A549 (cell line): ENCODE measurements around the gene HCFC1R1. TPM values are rescaled to one million over a fixed set of nuclear protein-coding genes. Genes with fewer than 3 reads are reported as not detected.
A peak's percentile ranks its signal among the peaks of the same experiment; 100 is the strongest.

Source experiments
- ATAC-seq, 2 experiments: fragments of 200-7000 bp in 1 of 2; fragments of >200 bp in 1 of 2; cut with Nextera tagmentation in 1 of 2; cut with Tn5 transposase in 1 of 2; 3 replicates each; pipeline versions ENCODE4 v1.8.0 to v1.9.1; 2018 to 2020; ENCODE audit warnings: mild to moderate bottlenecking in 1 of 2, moderate library complexity in 1 of 2
- CTCF ChIA-PET: fragments of 300-600 bp; sonication (Branson Sonifier 250); formaldehyde crosslinking; extraction: SDS; loops from one replicate; lab custom pipeline; 2021; ENCODE audit warnings: antibody characterized with exemption, inconsistent platforms; lab: Yijun Ruan, JAX
- POLR2A ChIA-PET: fragments of 350-600 bp; formaldehyde crosslinking; extraction: SDS; loops from one replicate; lab custom pipeline; 2021; ENCODE audit warnings: antibody characterized with exemption, inconsistent platforms; lab: Yijun Ruan, JAX
- DNase-seq, 2 experiments: peaks; one replicate each; pipeline versions ENCODE4 v3.0.0 to v3.0.0-alpha.2; 2011 to 2016; ENCODE audit warnings: low read depth in 1 of 2, low spot score in 1 of 2
- FAIRE-seq: peaks from 2 replicates; lab custom pipeline; 2011; peaks lifted over from hg19 to GRCh38; lab: Jason Lieb, UNC
- H3K27ac ChIP-seq, 2 experiments: fragments of >200 bp; sonication (Bioruptor Twin); formaldehyde crosslinking; 3 replicates each; pipeline ENCODE4 v1.5.1; 2016 to 2017
- H3K4me1 ChIP-seq: fragments of >200 bp; sonication (Bioruptor Twin); formaldehyde crosslinking; 3 replicates; pipeline ENCODE4 v1.6.1; 2016
- H3K4me2 ChIP-seq: fragments of >200 bp; sonication (Bioruptor Twin); formaldehyde crosslinking; 3 replicates; pipeline ENCODE4 v1.6.1; 2016
- H3K4me3 ChIP-seq: fragments of >200 bp; sonication (Bioruptor Twin); formaldehyde crosslinking; 3 replicates; pipeline ENCODE4 v1.5.1; 2016
- H3K9me3 ChIP-seq: fragments of >200 bp; sonication (Bioruptor Twin); formaldehyde crosslinking; 3 replicates; pipeline ENCODE4 v1.6.1; 2016
- CBX2 ChIP-seq: fragments of 200-600 bp; sonication (generic); IDR thresholded peaks from 2 replicates; pipeline ENCODE4 v1.6.1; 2016; ENCODE audit warnings: low read depth, mild to moderate bottlenecking, borderline replicate concordance
- CHD4 ChIP-seq: fragments of 200-600 bp; sonication (generic); IDR thresholded peaks from 2 replicates; pipeline ENCODE4 v1.6.1; 2016; ENCODE audit warnings: antibody characterized with exemption, mild to moderate bottlenecking, borderline replicate concordance
- EP300 ChIP-seq, 2 experiments: fragments of >200 bp; sonication (Bioruptor Twin); formaldehyde crosslinking; IDR thresholded peaks; 2 replicates in 1 of 2; 3 replicates in 1 of 2; pipeline ENCODE4 v1.6.1; 2016 to 2017
- ESRRA ChIP-seq: fragments of 150-350 bp; IDR thresholded peaks from 2 replicates; pipeline ENCODE4 v1.6.1; 2014; ENCODE audit warnings: mild to moderate bottlenecking, low read length, borderline replicate concordance
- FOSB ChIP-seq: fragments of 250-450 bp; sonication (Bioruptor Pico); IDR thresholded peaks from 2 replicates; pipeline ENCODE4 v1.5.0; 2020; ENCODE audit warnings: mild to moderate bottlenecking, moderate library complexity
- FOSL2 ChIP-seq, 2 experiments: fragments of 450-650 bp in 1 of 2; fragments of >200 bp in 1 of 2; sonication (Bioruptor Twin) in 1 of 2; formaldehyde crosslinking; IDR thresholded peaks; 2 replicates each; pipeline versions ENCODE4 v1.5.0 to v1.6.1; 2016 to 2020; ENCODE audit warnings: mild to moderate bottlenecking in 1 of 2, moderate library complexity in 1 of 2
- HDAC2 ChIP-seq: fragments of 200-600 bp; sonication (generic); IDR thresholded peaks from 2 replicates; pipeline ENCODE4 v1.6.1; 2016
- HEYL ChIP-seq: fragments of 250-450 bp; sonication (Bioruptor Pico); IDR thresholded peaks from 2 replicates; pipeline ENCODE4 v1.8.0; 2021; ENCODE audit warnings: mild to moderate bottlenecking, moderate library complexity
- HOXB5 ChIP-seq: fragments of 250-450 bp; sonication (Bioruptor Pico); IDR thresholded peaks from 2 replicates; pipeline ENCODE4 v1.5.0; 2020; ENCODE audit warnings: mild to moderate bottlenecking, moderate library complexity
- KDM1A ChIP-seq: fragments of 200-600 bp; sonication (generic); IDR thresholded peaks from 2 replicates; pipeline ENCODE4 v1.6.1; 2016; ENCODE audit warnings: low read depth, mild to moderate bottlenecking
- MAZ ChIP-seq: fragments of 150-350 bp; IDR thresholded peaks from 2 replicates; pipeline ENCODE4 v1.6.1; 2014; ENCODE audit warnings: antibody characterized with exemption, low read depth, low read length, borderline replicate concordance
- PHF8 ChIP-seq: fragments of 200-600 bp; sonication (generic); IDR thresholded peaks from 2 replicates; pipeline ENCODE4 v1.6.1; 2016; ENCODE audit warnings: low read depth, mild to moderate bottlenecking, antibody characterized with exemption, moderate library complexity, borderline replicate concordance
- POLR2A ChIP-seq: IDR thresholded peaks from 2 replicates; pipeline ENCODE4 v1.6.1; 2012; ENCODE audit warnings: mild to moderate bottlenecking, low read length
- RCOR1 ChIP-seq: fragments of 150-350 bp; IDR thresholded peaks from 2 replicates; pipeline ENCODE4 v1.6.1; 2014; ENCODE audit warnings: antibody characterized with exemption, low read length, low read depth
- SMC3 ChIP-seq: fragments of >200 bp; sonication (Bioruptor Twin); formaldehyde crosslinking; IDR thresholded peaks from 3 replicates; pipeline ENCODE4 v1.6.1; 2018; ENCODE audit warnings: inconsistent platforms
- SREBF2 ChIP-seq: fragments of 450-650 bp; IDR thresholded peaks from 2 replicates; pipeline ENCODE4 v1.6.1; 2014; ENCODE audit warnings: mild to moderate bottlenecking, moderate library complexity
- ZFP36 ChIP-seq: fragments of 450-650 bp; IDR thresholded peaks from 2 replicates; pipeline ENCODE4 v1.6.1; 2014; ENCODE audit warnings: borderline replicate concordance; ENCODE audit not compliant: partially characterized antibody
- WGBS: methylation state at CpG from one replicate; pipeline ENCODE4 v1.1.6; 2017; ENCODE audit errors: missing lambda C conversion rate; 5-methylcytosine and 5-hydroxymethylcytosine counted together
- polyA plus RNA-seq, 4 experiments: library from polyadenylated mRNA; depleted of rRNA in 3 of 4; stranded (reverse); fragments of >200 nt; fragmentation: RNase III in 1 of 4; extraction: RNeasy Plus Mini Kit Qiagen cat#74134 plus additional on column Dnase treatment in 1 of 4; gene quantifications; 2 replicates in 3 of 4; 3 replicates in 1 of 4; pipeline ENCODE4 v1.2.3, GENCODE V29; 2011 to 2017
- TF ChIP-seq, protein P1 (sequence below): fragments of 250-450 bp; sonication (Bioruptor Pico); IDR thresholded peaks from 2 replicates; pipeline ENCODE4 v1.5.0; 2020; ENCODE audit warnings: low read depth, mild to moderate bottlenecking, moderate library complexity
- TF ChIP-seq, protein P2 (sequence below): fragments of >200 bp; sonication (Bioruptor Twin); formaldehyde crosslinking; IDR thresholded peaks from 3 replicates; pipeline ENCODE4 v1.5.1; 2016
- TF ChIP-seq, protein P3 (sequence below): fragments of >200 bp; sonication (Bioruptor Twin); formaldehyde crosslinking; IDR thresholded peaks from 2 replicates; pipeline ENCODE4 v1.6.1; 2016
- TF ChIP-seq, protein P4 (sequence below): fragments of 450-650 bp; IDR thresholded peaks from 2 replicates; pipeline ENCODE4 v1.6.1; 2014; ENCODE audit warnings: antibody characterized with exemption

Gene HCFC1R1
- polyA plus RNA-seq, 2 of the 4 experiments (the other 2 are of a cell fraction) = 46.4 to 179 TPM

DNA sequence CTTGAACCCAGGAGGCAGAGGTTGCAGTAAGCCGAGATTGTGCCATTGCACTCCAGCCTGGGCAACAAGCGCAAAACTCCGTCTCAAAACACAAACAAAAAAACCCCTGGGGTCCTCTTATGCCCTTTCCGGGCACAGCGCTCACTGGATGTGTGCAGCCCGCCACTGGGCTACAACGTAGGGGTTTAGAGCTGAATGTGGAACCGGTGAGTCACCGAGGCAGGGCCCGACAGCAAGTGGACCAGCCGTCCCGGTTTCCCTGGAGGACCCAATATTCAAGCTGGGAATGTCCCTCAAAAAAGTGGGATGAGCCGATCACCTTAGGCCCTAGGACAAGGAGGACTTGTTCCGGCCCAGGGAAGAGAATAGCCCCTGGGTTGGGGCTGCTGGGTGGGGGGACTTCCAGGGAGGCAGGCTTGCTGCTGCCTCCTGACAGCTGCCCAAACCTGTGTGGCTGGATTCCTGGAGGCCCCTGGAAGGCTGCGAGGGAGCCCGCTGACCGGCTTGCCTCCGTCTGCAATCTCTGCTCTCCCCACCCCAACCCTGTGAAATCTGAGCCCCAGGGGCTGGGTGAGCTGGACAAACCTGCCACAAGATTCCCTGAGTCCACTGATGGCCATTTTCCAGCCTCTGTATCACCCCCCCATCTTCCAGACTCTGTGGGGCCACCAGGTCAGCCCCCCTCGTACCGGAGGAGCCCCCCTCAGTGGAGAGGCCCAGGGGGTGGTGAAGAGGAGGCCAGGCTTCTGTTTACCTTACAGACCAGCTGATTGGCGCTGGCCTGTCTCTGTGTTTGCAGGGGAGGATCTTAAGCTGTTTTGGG is 14.0 kb downstream of the HCFC1R1 start:
- ChIA-PET CTCF (interaction anchor here (0.9 to 14.8 kb wide), 5 partner anchors 11 to 83 kb away, joined by 3 to 214 read pairs (median 3); partner anchors contain the start of genes CLDN6, HCFC1R1, THOC6 and TNFRSF12A), POLR2A (interaction anchor here (3.7 kb wide), 1 partner anchor 11 kb away, joined by 31 read pairs; the partner anchor contains the start of gene TNFRSF12A)
- TF ChIP-seq POLR2A (no peak), FOSL2 (IDR thresholded peaks at IDR 0.05) (no peak), FOSL2 (CRISPR knock-in tag; IDR thresholded peaks at IDR 0.05) (no peak), HOXB5 (no peak), ESRRA (no peak), MAZ (no peak), CBX2 (no peak), PHF8 (no peak), FOSB (CRISPR knock-in tag) (no peak), RCOR1 (no peak), SMC3 (no peak), ZFP36 (no peak), EP300 (IDR thresholded peaks at IDR 0.05) (no peak), SREBF2 (no peak), CHD4 (no peak), HDAC2 (no peak)
- TF ChIP-seq, protein P1, sequence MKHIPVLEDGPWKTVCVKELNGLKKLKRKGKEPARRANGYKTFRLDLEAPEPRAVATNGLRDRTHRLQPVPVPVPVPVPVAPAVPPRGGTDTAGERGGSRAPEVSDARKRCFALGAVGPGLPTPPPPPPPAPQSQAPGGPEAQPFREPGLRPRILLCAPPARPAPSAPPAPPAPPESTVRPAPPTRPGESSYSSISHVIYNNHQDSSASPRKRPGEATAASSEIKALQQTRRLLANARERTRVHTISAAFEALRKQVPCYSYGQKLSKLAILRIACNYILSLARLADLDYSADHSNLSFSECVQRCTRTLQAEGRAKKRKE = no peak
- TF ChIP-seq, protein P2, sequence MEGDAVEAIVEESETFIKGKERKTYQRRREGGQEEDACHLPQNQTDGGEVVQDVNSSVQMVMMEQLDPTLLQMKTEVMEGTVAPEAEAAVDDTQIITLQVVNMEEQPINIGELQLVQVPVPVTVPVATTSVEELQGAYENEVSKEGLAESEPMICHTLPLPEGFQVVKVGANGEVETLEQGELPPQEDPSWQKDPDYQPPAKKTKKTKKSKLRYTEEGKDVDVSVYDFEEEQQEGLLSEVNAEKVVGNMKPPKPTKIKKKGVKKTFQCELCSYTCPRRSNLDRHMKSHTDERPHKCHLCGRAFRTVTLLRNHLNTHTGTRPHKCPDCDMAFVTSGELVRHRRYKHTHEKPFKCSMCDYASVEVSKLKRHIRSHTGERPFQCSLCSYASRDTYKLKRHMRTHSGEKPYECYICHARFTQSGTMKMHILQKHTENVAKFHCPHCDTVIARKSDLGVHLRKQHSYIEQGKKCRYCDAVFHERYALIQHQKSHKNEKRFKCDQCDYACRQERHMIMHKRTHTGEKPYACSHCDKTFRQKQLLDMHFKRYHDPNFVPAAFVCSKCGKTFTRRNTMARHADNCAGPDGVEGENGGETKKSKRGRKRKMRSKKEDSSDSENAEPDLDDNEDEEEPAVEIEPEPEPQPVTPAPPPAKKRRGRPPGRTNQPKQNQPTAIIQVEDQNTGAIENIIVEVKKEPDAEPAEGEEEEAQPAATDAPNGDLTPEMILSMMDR = no peak
- TF ChIP-seq, protein P3, sequence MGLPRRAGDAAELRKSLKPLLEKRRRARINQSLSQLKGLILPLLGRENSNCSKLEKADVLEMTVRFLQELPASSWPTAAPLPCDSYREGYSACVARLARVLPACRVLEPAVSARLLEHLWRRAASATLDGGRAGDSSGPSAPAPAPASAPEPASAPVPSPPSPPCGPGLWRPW = no peak
- FAIRE-seq (no peak), DNase-seq (no peak), ATAC-seq (no peak)
- 86% methylated on average over 19 of the region's 21 CpGs for WGBS
- H3K9me3 ChIP-seq = no peaks in the 10 kb centered on the region
- no peak overlapping the region for H3K4me3 ChIP-seq
- H3K4me2 ChIP-seq = no peak overlapping the region
- H3K27ac ChIP-seq = 0 out of 6 replicates have a peak overlapping the region, but pooled peaks of 1 of the 2 experiments have one; percentile 1
- peaks cover 23% of the 10 kb centered on the region for H3K4me1 ChIP-seq

DNA sequence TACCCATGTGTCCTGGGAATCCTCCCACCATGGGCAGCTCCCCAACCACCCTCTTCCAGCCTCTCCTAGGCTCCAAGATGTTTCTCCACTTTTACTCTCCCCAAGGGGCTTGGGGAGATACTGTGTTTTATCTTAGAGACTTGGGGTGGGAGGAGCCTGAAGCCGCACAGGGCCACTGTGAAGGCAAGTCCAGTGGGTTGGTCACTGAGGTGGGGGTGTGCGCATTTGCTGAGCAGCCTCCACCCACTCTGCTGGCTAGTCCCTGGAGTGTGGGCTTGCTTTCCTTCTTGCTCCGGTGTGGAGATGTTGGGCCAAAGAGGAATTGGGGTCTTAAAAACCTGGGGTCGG is 15.1 kb downstream of the HCFC1R1 start:
- TF ChIP-seq CBX2 = no peak
- no peak for TF ChIP-seq HEYL (CRISPR knock-in tag)
- TF ChIP-seq, protein P4, sequence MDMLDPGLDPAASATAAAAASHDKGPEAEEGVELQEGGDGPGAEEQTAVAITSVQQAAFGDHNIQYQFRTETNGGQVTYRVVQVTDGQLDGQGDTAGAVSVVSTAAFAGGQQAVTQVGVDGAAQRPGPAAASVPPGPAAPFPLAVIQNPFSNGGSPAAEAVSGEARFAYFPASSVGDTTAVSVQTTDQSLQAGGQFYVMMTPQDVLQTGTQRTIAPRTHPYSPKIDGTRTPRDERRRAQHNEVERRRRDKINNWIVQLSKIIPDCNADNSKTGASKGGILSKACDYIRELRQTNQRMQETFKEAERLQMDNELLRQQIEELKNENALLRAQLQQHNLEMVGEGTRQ = no peak
- TF ChIP-seq KDM1A = no peak
- 84% methylated on average over 4 of the region's 4 CpGs for WGBS
- Histone ChIP-seq H3K4me3 (no peak overlapping the region), H3K27ac (no peak overlapping the region), H3K9me3 (no peaks in the 10 kb centered on the region), H3K4me2 (no peak overlapping the region), H3K4me1 (peaks cover 19% of the 10 kb centered on the region)
- ChIA-PET POLR2A (interaction anchor here (9.6 kb wide), 1 partner anchor 13 kb away, joined by 107 read pairs; the partner anchor contains the start of genes HCFC1R1, THOC6 and TNFRSF12A), CTCF (interaction anchor here (1.1 to 14.8 kb wide), 3 partner anchors 12 to 82 kb away, joined by 3 to 214 read pairs (median 112); partner anchors contain the start of genes CLDN6, HCFC1R1, THOC6 and TNFRSF12A)
- DNase-seq (no peak), FAIRE-seq (no peak), ATAC-seq (no peak)
